ENCODE data around the gene ZBTB14.

Gene ZBTB14
- 85.3 to 94.5 reads per million in 2 donors for total RNA-seq

- DNase-seq = peak; percentile 64
These were observed at the start of gene ZBTB14 for GRCh38 chr18:5295231-5295920. Gene ZBTB14, minus strand, starts transcription at chr18:5295726. Its CDS starts 2,480 bp downstream, at chr18:5293246.

- no peak for DNase-seq
These were observed 43.8 kb upstream of the ZBTB14 start for GRCh38 chr18:5339202-5339834.

GRCh38 chr18:5334456-5335075 is 39.0 kb upstream of the ZBTB14 start:
- no peak for DNase-seq

- no peak for DNase-seq
These were observed 22.7 kb upstream of the ZBTB14 start for GRCh38 chr18:5318061-5318700.

GRCh38 chr18:5317186-5317585 is 21.7 kb upstream of the ZBTB14 start:
- DNase-seq = no peak

- no peak for DNase-seq
These were observed 20.3 kb upstream of the ZBTB14 start for GRCh38 chr18:5315838-5316237.

GRCh38 chr18:5311301-5311989 is 15.9 kb upstream of the ZBTB14 start:
- DNase-seq = no peak

- no peak for DNase-seq
These were observed 14.5 kb upstream of the ZBTB14 start for GRCh38 chr18:5309888-5310470.

GRCh38 chr18:5305835-5306234 is 10.3 kb upstream of the ZBTB14 start:
- DNase-seq = no peak

GRCh38 chr18:5304232-5304631 is 8.7 kb upstream of the ZBTB14 start:
- DNase-seq = no peak

GRCh38 chr18:5303636-5304035 is 8.1 kb upstream of the ZBTB14 start:
- DNase-seq = no peak

- no peak for DNase-seq
These were observed 7.1 kb upstream of the ZBTB14 start for GRCh38 chr18:5302606-5303005.

- DNase-seq = no peak
These were observed 5.0 kb upstream of the ZBTB14 start for GRCh38 chr18:5300476-5301010.

- no peak for DNase-seq
These were observed 2.8 kb upstream of the ZBTB14 start for GRCh38 chr18:5298156-5298852.

GRCh38 chr18:5297597-5297996 is 2.1 kb upstream of the ZBTB14 start:
- DNase-seq = no peak

GRCh38 chr18:5296706-5297320 is 1.3 kb upstream of the ZBTB14 start:
- DNase-seq = peak; percentile 51

- peak; percentile 92 for DNase-seq
These were observed 617 bp upstream of the ZBTB14 start for GRCh38 chr18:5295981-5296705.

GRCh38 chr18:5294457-5295230 is 882 bp downstream of the ZBTB14 start:
- peak; percentile 42 for DNase-seq

GRCh38 chr18:5294113-5294456 is 1.4 kb downstream of the ZBTB14 start:
- no peak for DNase-seq

- no peak for DNase-seq
These were observed 7.0 kb downstream of the ZBTB14 start for GRCh38 chr18:5288517-5288935.
